Activated naive CD8-positive, alpha-beta T cell treated with anti-CD3 and anti-CD28 coated beads, Interleukin-2, amount 50 U/mL, for 24 hours (primary cell): ENCODE measurements around the gene FAM181A.

Source experiments
- ATAC-seq: fragments of 150-1000 bp; cut with Tn5 transposase; one replicate; pipeline ENCODE4 v1.10.0; 2021
- DNase-seq: peaks from one replicate; pipeline ENCODE4 v3.0.0; 2021
- H3K27ac Mint-ChIP-seq: one replicate; pipeline ENCODE4 v1.8.0; 2021; ENCODE audit warnings: mild to moderate bottlenecking, mixed read lengths
- H3K27me3 Mint-ChIP-seq: one replicate; pipeline ENCODE4 v1.8.0; 2021; ENCODE audit warnings: mixed read lengths
- H3K36me3 Mint-ChIP-seq: one replicate; pipeline ENCODE4 v1.8.0; 2021; ENCODE audit warnings: low read depth, mixed read lengths
- H3K4me1 Mint-ChIP-seq: one replicate; pipeline ENCODE4 v1.8.0; 2021; ENCODE audit warnings: mixed read lengths
- H3K4me3 Mint-ChIP-seq: one replicate; pipeline ENCODE4 v1.8.0; 2021; ENCODE audit warnings: mild to moderate bottlenecking, moderate library complexity, mixed read lengths
- H3K9me3 Mint-ChIP-seq: one replicate; pipeline ENCODE4 v1.8.0; 2021; ENCODE audit warnings: mixed read lengths

The FAM181A gene

GRCh38 chr14:93946541-93947090 lies 19.5 kb downstream of the FAM181A start:
- ATAC-seq (no peak), DNase-seq (no peak)
- peaks cover 8% of the 10 kb centered on the region for H3K4me1 Mint-ChIP-seq
- H3K27me3 Mint-ChIP-seq, result no peaks in the 10 kb centered on the region
- H3K27ac Mint-ChIP-seq, result no peak overlapping the region
- peaks cover 3% of the 10 kb centered on the region for H3K36me3 Mint-ChIP-seq
- no peaks in the 10 kb centered on the region for H3K9me3 Mint-ChIP-seq
- H3K4me3 Mint-ChIP-seq, result no peak overlapping the region

- peaks cover 3% of the 10 kb centered on the region for H3K36me3 Mint-ChIP-seq
- DNase-seq (no peak), ATAC-seq (no peak)
- no peak overlapping the region for H3K4me3 Mint-ChIP-seq
- H3K9me3 Mint-ChIP-seq, result no peaks in the 10 kb centered on the region
- H3K27me3 Mint-ChIP-seq, result no peaks in the 10 kb centered on the region
- no peak overlapping the region for H3K27ac Mint-ChIP-seq
- peaks cover 11% of the 10 kb centered on the region for H3K4me1 Mint-ChIP-seq
Measured at GRCh38 chr14:93947282-93947681, 20.1 kb downstream of the FAM181A start.

GRCh38 chr14:93949511-93950075 lies 22.4 kb downstream of the FAM181A start:
- Mint-ChIP-seq H3K9me3 (no peaks in the 10 kb centered on the region), H3K27me3 (no peaks in the 10 kb centered on the region), H3K4me1 (peaks cover 30% of the 10 kb centered on the region), H3K4me3 (no peak overlapping the region), H3K27ac (no peak overlapping the region), H3K36me3 (peaks cover 5% of the 10 kb centered on the region)
- DNase-seq (no peak), ATAC-seq (no peak)

GRCh38 chr14:93950948-93951634 lies 23.9 kb downstream of the FAM181A start:
- H3K4me3 Mint-ChIP-seq, result no peak overlapping the region
- H3K27me3 Mint-ChIP-seq, result no peaks in the 10 kb centered on the region
- DNase-seq (no peak), ATAC-seq (peak; percentile 11)
- peaks cover 45% of the 10 kb centered on the region for H3K4me1 Mint-ChIP-seq
- H3K36me3 Mint-ChIP-seq, result peaks cover 5% of the 10 kb centered on the region
- no peaks in the 10 kb centered on the region for H3K9me3 Mint-ChIP-seq
- H3K27ac Mint-ChIP-seq, result peak overlapping the region; percentile 22

GRCh38 chr14:93951635-93952540 lies 24.7 kb downstream of the FAM181A start:
- ATAC-seq (no peak), DNase-seq (no peak)
- no peaks in the 10 kb centered on the region for H3K9me3 Mint-ChIP-seq
- peaks cover 2% of the 10 kb centered on the region for H3K36me3 Mint-ChIP-seq
- peak overlapping the region; percentile 22 for H3K27ac Mint-ChIP-seq
- no peaks in the 10 kb centered on the region for H3K27me3 Mint-ChIP-seq
- H3K4me3 Mint-ChIP-seq, result no peak overlapping the region
- H3K4me1 Mint-ChIP-seq, result peaks cover 53% of the 10 kb centered on the region

GRCh38 chr14:93952829-93953228 lies 25.7 kb downstream of the FAM181A start:
- ATAC-seq, result no peak
- no peak for DNase-seq
- no peak overlapping the region for H3K27ac Mint-ChIP-seq
- peaks cover 2% of the 10 kb centered on the region for H3K36me3 Mint-ChIP-seq
- H3K4me3 Mint-ChIP-seq, result no peak overlapping the region
- H3K27me3 Mint-ChIP-seq, result no peaks in the 10 kb centered on the region
- H3K4me1 Mint-ChIP-seq, result peaks cover 62% of the 10 kb centered on the region
- no peaks in the 10 kb centered on the region for H3K9me3 Mint-ChIP-seq

GRCh38 chr14:93953263-93953662 lies 26.1 kb downstream of the FAM181A start:
- Mint-ChIP-seq H3K4me3 (peak overlapping the region; percentile 42), H3K36me3 (peaks cover 2% of the 10 kb centered on the region), H3K4me1 (peaks cover 67% of the 10 kb centered on the region), H3K9me3 (no peaks in the 10 kb centered on the region), H3K27ac (no peak overlapping the region), H3K27me3 (no peaks in the 10 kb centered on the region)
- no peak for ATAC-seq
- no peak for DNase-seq

- H3K4me1 Mint-ChIP-seq, result peaks cover 73% of the 10 kb centered on the region
- peak overlapping the region; percentile 55 for H3K27ac Mint-ChIP-seq
- no peaks in the 10 kb centered on the region for H3K9me3 Mint-ChIP-seq
- H3K4me3 Mint-ChIP-seq, result peak overlapping the region; percentile 81
- ATAC-seq, result no peak
- DNase-seq, result no peak
- H3K36me3 Mint-ChIP-seq, result peaks cover 2% of the 10 kb centered on the region
- H3K27me3 Mint-ChIP-seq, result no peaks in the 10 kb centered on the region
Measured at GRCh38 chr14:93953739-93954515, 26.8 kb downstream of the FAM181A start.

- Mint-ChIP-seq H3K4me1 (peaks cover 79% of the 10 kb centered on the region), H3K9me3 (no peaks in the 10 kb centered on the region), H3K27me3 (no peaks in the 10 kb centered on the region), H3K4me3 (peak overlapping the region; percentile 81), H3K36me3 (peaks cover 2% of the 10 kb centered on the region), H3K27ac (peak overlapping the region; percentile 89)
- no peak for DNase-seq
- no peak for ATAC-seq
Measured at GRCh38 chr14:93954516-93954830, 27.3 kb downstream of the FAM181A start.

GRCh38 chr14:93954900-93955849 lies 28.0 kb downstream of the FAM181A start:
- H3K27me3 Mint-ChIP-seq, result no peaks in the 10 kb centered on the region
- peak overlapping the region; percentile 81 for H3K4me3 Mint-ChIP-seq
- peak; percentile 53 for DNase-seq
- peaks cover 86% of the 10 kb centered on the region for H3K4me1 Mint-ChIP-seq
- peak overlapping the region; percentile 89 for H3K27ac Mint-ChIP-seq
- peaks cover 2% of the 10 kb centered on the region for H3K36me3 Mint-ChIP-seq
- ATAC-seq, result no peak
- no peaks in the 10 kb centered on the region for H3K9me3 Mint-ChIP-seq

- no peaks in the 10 kb centered on the region for H3K9me3 Mint-ChIP-seq
- no peaks in the 10 kb centered on the region for H3K27me3 Mint-ChIP-seq
- peak overlapping the region; percentile 81 for H3K4me3 Mint-ChIP-seq
- H3K36me3 Mint-ChIP-seq, result peaks cover 2% of the 10 kb centered on the region
- peaks cover 91% of the 10 kb centered on the region for H3K4me1 Mint-ChIP-seq
- ATAC-seq, result no peak
- H3K27ac Mint-ChIP-seq, result peak overlapping the region; percentile 89
- no peak for DNase-seq
Measured at GRCh38 chr14:93955850-93956481, 28.8 kb downstream of the FAM181A start.

GRCh38 chr14:93956514-93957332 lies 29.6 kb downstream of the FAM181A start:
- Mint-ChIP-seq H3K9me3 (no peaks in the 10 kb centered on the region), H3K4me1 (peaks cover 92% of the 10 kb centered on the region), H3K27me3 (no peaks in the 10 kb centered on the region), H3K27ac (peak overlapping the region; percentile 89), H3K4me3 (peak overlapping the region; percentile 24), H3K36me3 (peaks cover 2% of the 10 kb centered on the region)
- no peak for DNase-seq
- no peak for ATAC-seq
